Measurements from ENCODE around the gene RAB7A. TPM values are rescaled to one million over a fixed set of nuclear protein-coding genes. Genes with fewer than 3 reads are reported as not detected.

The RAB7A gene
- total RNA-seq, 1 experiment from 2014 or later: 155 TPM

DNA sequence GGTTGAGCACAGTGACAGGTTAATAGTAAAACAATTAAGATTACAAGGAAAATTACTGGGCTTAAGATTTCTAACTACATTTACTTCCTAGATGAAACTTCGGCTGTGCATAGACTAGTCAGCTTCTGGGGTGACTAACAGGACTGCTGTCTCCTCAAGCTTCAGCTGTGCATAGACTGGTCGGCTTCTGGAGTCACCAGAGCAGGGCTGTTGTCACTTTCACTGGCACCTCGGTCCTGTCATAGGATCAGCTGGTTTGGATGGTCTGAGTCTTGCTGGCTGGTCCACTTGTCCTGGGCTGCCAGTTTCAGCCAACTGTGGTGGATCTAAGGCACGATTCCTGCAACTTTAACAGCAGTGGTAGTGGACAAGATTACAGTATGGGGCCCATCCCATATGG is 129.6 kb downstream of the RAB7A start:
- H3K79me2 ChIP-seq (ENCODE audit: insufficient read depth, low read length): no peaks in the 10 kb centered on the region
- WGBS (ENCODE audit: extremely low coverage, insufficient read length, low lambda C conversion rate): no CpG with 5 or more reads among the region's 4 CpGs

More for the DNA sequence above, 129.6 kb downstream of the RAB7A start:
- Histone ChIP-seq H2BK12ac (ENCODE audit: insufficient read length, low read depth, low read length) (no peak overlapping the region), H2BK5ac (ENCODE audit: insufficient read length, low read length) (no peak overlapping the region), H3K4ac (ENCODE audit: low read depth, low read length) (no peak overlapping the region), H3K9ac (ENCODE audit: extremely low read depth, insufficient read length, low read length) (no peak overlapping the region), H2BK120ac (ENCODE audit: low read depth, low read length, poor library complexity, severe bottlenecking) (no peak overlapping the region), H3K27me3 (ENCODE audit: insufficient read depth, low read length) (no peaks in the 10 kb centered on the region), H3T11ph (ENCODE audit: low read length) (no peak overlapping the region), H3K14ac (ENCODE audit: insufficient read depth, low read length) (no peak overlapping the region), H4K8ac (replicated peaks; ENCODE audit: insufficient read length, low read depth, low read length) (no peak overlapping the region), H4K5ac (ENCODE audit: insufficient read length, low read depth, low read length) (no peak overlapping the region), H3K56ac (ENCODE audit: insufficient read length, low read depth, low read length) (no peak overlapping the region), H2AK5ac (ENCODE audit: insufficient read length, low read length) (no peak overlapping the region), H3K23ac (ENCODE audit: insufficient read length, low read depth, low read length) (no peak overlapping the region), H2AFZ (ENCODE audit: low read length) (no peak overlapping the region), H4K20me1 (ENCODE audit: control insufficient read depth, insufficient read depth, insufficient read length) (no peaks in the 10 kb centered on the region), H2BK20ac (ENCODE audit: low read depth, low read length, poor library complexity, severe bottlenecking) (no peak overlapping the region), H2BK15ac (ENCODE audit: low read depth, low read length) (no peak overlapping the region), H3K79me1 (ENCODE audit: insufficient read depth, low read depth, low read length, poor library complexity, severe bottlenecking) (no peaks in the 10 kb centered on the region), H3K4me1 (ENCODE audit: insufficient read depth, low read length) (no peaks in the 10 kb centered on the region), H3K4me2 (ENCODE audit: insufficient read depth, insufficient read length, low read length) (no peak overlapping the region), H3K9me3 (ENCODE audit: control insufficient read depth, low read depth, low read length) (peaks cover 49% of the 10 kb centered on the region), H3K27ac (ENCODE audit: insufficient read length, low read depth, low read length) (no peak overlapping the region), H3K23me2 (ENCODE audit: insufficient read length, low read depth, low read length, poor library complexity, severe bottlenecking) (no peaks in the 10 kb centered on the region), H3K18ac (ENCODE audit: insufficient read length, low read depth, low read length) (no peak overlapping the region), H4K91ac (ENCODE audit: insufficient read length, low read depth, low read length) (no peak overlapping the region)
- peaks cover 37 to 39% (median 39%) of the 10 kb centered on the region in 3 experiments for H3K36me3 Mint-ChIP-seq (ENCODE audit: insufficient read depth in 1 of 3, low read depth in 3 of 3)
- peaks cover 11% of the 10 kb centered on the region for H3K27me3 Mint-ChIP-seq (ENCODE audit: low read depth)
- H3K9me3 Mint-ChIP-seq: peaks cover 60 to 75% of the 10 kb centered on the region in 2 experiments
- no peak overlapping the region for H3K27ac Mint-ChIP-seq
- no peak for DNase-seq
- TF ChIP-seq, protein P1, sequence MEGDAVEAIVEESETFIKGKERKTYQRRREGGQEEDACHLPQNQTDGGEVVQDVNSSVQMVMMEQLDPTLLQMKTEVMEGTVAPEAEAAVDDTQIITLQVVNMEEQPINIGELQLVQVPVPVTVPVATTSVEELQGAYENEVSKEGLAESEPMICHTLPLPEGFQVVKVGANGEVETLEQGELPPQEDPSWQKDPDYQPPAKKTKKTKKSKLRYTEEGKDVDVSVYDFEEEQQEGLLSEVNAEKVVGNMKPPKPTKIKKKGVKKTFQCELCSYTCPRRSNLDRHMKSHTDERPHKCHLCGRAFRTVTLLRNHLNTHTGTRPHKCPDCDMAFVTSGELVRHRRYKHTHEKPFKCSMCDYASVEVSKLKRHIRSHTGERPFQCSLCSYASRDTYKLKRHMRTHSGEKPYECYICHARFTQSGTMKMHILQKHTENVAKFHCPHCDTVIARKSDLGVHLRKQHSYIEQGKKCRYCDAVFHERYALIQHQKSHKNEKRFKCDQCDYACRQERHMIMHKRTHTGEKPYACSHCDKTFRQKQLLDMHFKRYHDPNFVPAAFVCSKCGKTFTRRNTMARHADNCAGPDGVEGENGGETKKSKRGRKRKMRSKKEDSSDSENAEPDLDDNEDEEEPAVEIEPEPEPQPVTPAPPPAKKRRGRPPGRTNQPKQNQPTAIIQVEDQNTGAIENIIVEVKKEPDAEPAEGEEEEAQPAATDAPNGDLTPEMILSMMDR (conservative IDR thresholded peaks at IDR 0.05): no peak
- H3K4me1 Mint-ChIP-seq: peaks cover 0 to 5% of the 10 kb centered on the region in 2 experiments; a peak in 2 of 4 replicates
- H3K4me3 Mint-ChIP-seq: no peak overlapping the region

Data from H9 (cell line).